H9 (cell line): Measurements from ENCODE around the gene ACACB. TPM values are rescaled to one million over a fixed set of nuclear protein-coding genes. Genes with fewer than 3 reads are reported as not detected.

Experiments
- DNase-seq: peaks from one replicate; pipeline ENCODE4 v3.0.0-alpha.2; 2017
- H2AFZ ChIP-seq: one replicate; pipeline ENCODE4 v1.6.1; 2013; ENCODE audit warnings: mild to moderate bottlenecking, low read length, control low read depth, moderate library complexity
- H2AK5ac ChIP-seq: 2 replicates; pipeline ENCODE4 v1.6.1; 2013; ENCODE audit warnings: low read length, control low read depth, mixed read lengths; ENCODE audit not compliant: insufficient read length
- H2BK120ac ChIP-seq: one replicate; pipeline ENCODE4 v1.6.1; 2013; ENCODE audit warnings: low read depth, mild to moderate bottlenecking, low read length, control low read depth, inconsistent platforms; ENCODE audit not compliant: poor library complexity, severe bottlenecking
- H2BK12ac ChIP-seq: 2 replicates; pipeline ENCODE4 v1.6.1; 2013; ENCODE audit warnings: low read length, control low read depth, mixed read lengths, low read depth; ENCODE audit not compliant: insufficient read length
- H2BK15ac ChIP-seq: 2 replicates; pipeline ENCODE4 v1.6.1; 2013; ENCODE audit warnings: low read depth, low read length, control low read depth
- H2BK20ac ChIP-seq: one replicate; pipeline ENCODE4 v1.6.1; 2013; ENCODE audit warnings: low read depth, mild to moderate bottlenecking, low read length, control low read depth, inconsistent platforms; ENCODE audit not compliant: poor library complexity, severe bottlenecking
- H2BK5ac ChIP-seq: 2 replicates; pipeline ENCODE4 v1.6.1; 2013; ENCODE audit warnings: low read length, control low read depth, mixed read lengths; ENCODE audit not compliant: insufficient read length
- H3K14ac ChIP-seq: 2 replicates; pipeline ENCODE4 v1.6.1; 2013; ENCODE audit warnings: low read length, control low read depth; ENCODE audit not compliant: insufficient read depth
- H3K18ac ChIP-seq: 2 replicates; pipeline ENCODE4 v1.6.1; 2013; ENCODE audit warnings: low read depth, mild to moderate bottlenecking, mixed read lengths, low read length, control low read depth; ENCODE audit not compliant: insufficient read length
- H3K23ac ChIP-seq: 2 replicates; pipeline ENCODE4 v1.6.1; 2013; ENCODE audit warnings: low read length, control low read depth, mixed read lengths, low read depth; ENCODE audit not compliant: insufficient read length
- H3K23me2 ChIP-seq: 2 replicates; pipeline ENCODE4 v1.6.1; 2013; ENCODE audit warnings: low read depth, mild to moderate bottlenecking, mixed read lengths, low read length, control low read depth; ENCODE audit not compliant: insufficient read length, poor library complexity, severe bottlenecking
- H3K27ac ChIP-seq: 2 replicates; pipeline ENCODE4 v1.5.1; 2013; ENCODE audit warnings: low read length, control low read depth, mixed read lengths, low read depth; ENCODE audit not compliant: insufficient read length
- H3K27me3 ChIP-seq: 2 replicates; pipeline ENCODE4 v1.6.1; 2013; ENCODE audit warnings: low read length, control low read depth, inconsistent platforms; ENCODE audit not compliant: insufficient read depth
- H3K4ac ChIP-seq: 2 replicates; pipeline ENCODE4 v1.6.1; 2013; ENCODE audit warnings: low read depth, mild to moderate bottlenecking, control low read depth, inconsistent platforms, low read length, moderate library complexity
- H3K4me1 ChIP-seq: 2 replicates; pipeline ENCODE4 v1.6.1; 2013; ENCODE audit warnings: low read length, control low read depth, inconsistent platforms; ENCODE audit not compliant: insufficient read depth
- H3K4me2 ChIP-seq: 2 replicates; pipeline ENCODE4 v1.6.1; 2013; ENCODE audit warnings: low read length, control low read depth, mixed read lengths; ENCODE audit not compliant: insufficient read length, insufficient read depth
- H3K56ac ChIP-seq: 2 replicates; pipeline ENCODE4 v1.6.1; 2013; ENCODE audit warnings: low read depth, mild to moderate bottlenecking, mixed read lengths, low read length, control low read depth; ENCODE audit not compliant: insufficient read length
- H3K79me1 ChIP-seq: 2 replicates; pipeline ENCODE4 v1.6.1; 2013; ENCODE audit warnings: low read depth, mild to moderate bottlenecking, moderate library complexity, low read length, control low read depth, inconsistent platforms; ENCODE audit not compliant: insufficient read depth, poor library complexity, severe bottlenecking
- H3K79me2 ChIP-seq: 2 replicates; pipeline ENCODE4 v1.6.1; 2013; ENCODE audit warnings: low read length, control low read depth, inconsistent platforms; ENCODE audit not compliant: insufficient read depth
- H3K9ac ChIP-seq: 2 replicates; pipeline ENCODE4 v1.6.1; 2013; ENCODE audit warnings: low read length, control low read depth, mixed read lengths; ENCODE audit not compliant: insufficient read length; ENCODE audit errors: extremely low read depth
- H3K9me3 ChIP-seq: one replicate; pipeline ENCODE4 v1.6.1; 2013; ENCODE audit warnings: low read depth, low read length, inconsistent platforms; ENCODE audit not compliant: control insufficient read depth
- H3T11ph ChIP-seq: one replicate; pipeline ENCODE4 v1.6.1; 2013; ENCODE audit warnings: mild to moderate bottlenecking, low read length, control low read depth, inconsistent platforms
- H4K20me1 ChIP-seq: one replicate; pipeline ENCODE4 v1.6.1; 2013; ENCODE audit not compliant: control insufficient read depth, insufficient read length, insufficient read depth
- H4K5ac ChIP-seq: 2 replicates; pipeline ENCODE4 v1.6.1; 2013; ENCODE audit warnings: low read depth, mild to moderate bottlenecking, mixed read lengths, low read length, control low read depth; ENCODE audit not compliant: insufficient read length
- H4K8ac ChIP-seq: replicated peaks from 2 replicates; pipeline ENCODE4 v1.6.1; 2013; ENCODE audit warnings: low read length, control low read depth, mixed read lengths, low read depth; ENCODE audit not compliant: insufficient read length
- H4K91ac ChIP-seq: 2 replicates; pipeline ENCODE4 v1.6.1; 2013; ENCODE audit warnings: low read depth, mild to moderate bottlenecking, moderate library complexity, mixed read lengths, low read length, control low read depth; ENCODE audit not compliant: insufficient read length
- H3K27ac Mint-ChIP-seq, 3 experiments: 2 replicates in 2 of 3; 3 replicates in 1 of 3; pipeline ENCODE4 v1.8.0; 2020 to 2021; ENCODE audit warnings: mixed read lengths in 3 of 3, mild to moderate bottlenecking in 1 of 3, moderate library complexity in 1 of 3
- H3K27me3 Mint-ChIP-seq: 2 replicates; pipeline ENCODE4 v1.8.0; 2021; ENCODE audit warnings: low read depth, mild to moderate bottlenecking, moderate library complexity, mixed read lengths
- H3K36me3 Mint-ChIP-seq, 3 experiments: 2 replicates in 2 of 3; 3 replicates in 1 of 3; pipeline ENCODE4 v1.8.0; 2020 to 2021; ENCODE audit warnings: low read depth in 3 of 3, mixed read lengths in 3 of 3; ENCODE audit not compliant: insufficient read depth in 1 of 3
- H3K4me1 Mint-ChIP-seq, 2 experiments: 2 replicates each; pipeline ENCODE4 v1.8.0; 2020; ENCODE audit warnings: mixed read lengths in 2 of 2
- H3K4me3 Mint-ChIP-seq, 2 experiments: 2 replicates in 1 of 2; 3 replicates in 1 of 2; pipeline ENCODE4 v1.8.0; 2020 to 2021; ENCODE audit warnings: mild to moderate bottlenecking in 2 of 2, mixed read lengths in 2 of 2, moderate library complexity in 1 of 2
- H3K9me3 Mint-ChIP-seq, 2 experiments: 2 replicates in 1 of 2; 3 replicates in 1 of 2; pipeline ENCODE4 v1.8.0; 2020; ENCODE audit warnings: mild to moderate bottlenecking in 2 of 2, mixed read lengths in 2 of 2, moderate library complexity in 1 of 2
- CTCF ChIP-seq: fragments of 200-600 bp; sonication (generic); conservative IDR thresholded peaks from 3 replicates; pipeline ENCODE4 v1.8.0; 2021; ENCODE audit warnings: antibody characterized with exemption, mild to moderate bottlenecking
- WGBS: extraction: QIAGEN DNeasy Blood & Tissue Kit; methylation state at CpG from one replicate; pipeline ENCODE4 v1.1.7; 2013; ENCODE audit warnings: missing lambda C conversion rate, low lambda C conversion rate, mixed read lengths; ENCODE audit not compliant: insufficient read length; ENCODE audit errors: extremely low coverage; 5-methylcytosine and 5-hydroxymethylcytosine counted together
- total RNA-seq: library from RNA; stranded (reverse); gene quantifications from 2 replicates; pipeline ENCODE4 v1.2.1, GENCODE V29; 2021

The ACACB gene
- total RNA-seq, 1 experiment from 2014 or later: 14.2 TPM

- no peak overlapping the region for H3K4ac ChIP-seq
- no peak overlapping the region for H4K5ac ChIP-seq
- H3K18ac ChIP-seq: no peak overlapping the region
- no peak overlapping the region for H2AK5ac ChIP-seq
- no peak for TF ChIP-seq CTCF
- H3K27me3 ChIP-seq: no peaks in the 10 kb centered on the region
- H2BK15ac ChIP-seq: no peak overlapping the region
- H3K4me2 ChIP-seq: no peak overlapping the region
- peaks cover 0 to 2% of the 10 kb centered on the region in 2 experiments; a peak in 1 of 4 replicates for H3K4me1 Mint-ChIP-seq
- peaks cover 34 to 57% (median 47%) of the 10 kb centered on the region in 3 experiments for H3K36me3 Mint-ChIP-seq
- no CpG with 5 or more reads among the region's 1 CpG for WGBS
- H2BK120ac ChIP-seq: no peak overlapping the region
- H3K9me3 ChIP-seq: no peaks in the 10 kb centered on the region
- H3K9me3 Mint-ChIP-seq: peaks cover 0 to 6% of the 10 kb centered on the region in 2 experiments; a peak in 2 of 5 replicates
- no peak overlapping the region for H3K4me3 Mint-ChIP-seq
- no peak overlapping the region for H3T11ph ChIP-seq
- H3K79me1 ChIP-seq: no peaks in the 10 kb centered on the region
- H3K4me1 ChIP-seq: no peaks in the 10 kb centered on the region
- H3K27ac Mint-ChIP-seq: no peak overlapping the region
- no peak overlapping the region for H2BK12ac ChIP-seq
- H3K23ac ChIP-seq: no peak overlapping the region
- no peak overlapping the region for H4K8ac ChIP-seq
- H4K20me1 ChIP-seq: no peaks in the 10 kb centered on the region
- no peak overlapping the region for H4K91ac ChIP-seq
- DNase-seq: no peak
- H3K9ac ChIP-seq: no peak overlapping the region
- no peaks in the 10 kb centered on the region for H3K79me2 ChIP-seq
- H2AFZ ChIP-seq: no peak overlapping the region
- no peak overlapping the region for H2BK5ac ChIP-seq
- H3K23me2 ChIP-seq: no peaks in the 10 kb centered on the region
- H3K27me3 Mint-ChIP-seq: 0 out of 2 replicates have a peak, but pooled peaks cover 2% of the 10 kb centered on the region
- no peak overlapping the region for H2BK20ac ChIP-seq
- H3K27ac ChIP-seq: no peak overlapping the region
- H3K56ac ChIP-seq: no peak overlapping the region
- no peak overlapping the region for H3K14ac ChIP-seq
Measured at GRCh38 chr12:109174468-109174867, 58.1 kb downstream of the ACACB start.
